IMR-90 (cell line): ENCODE results near the gene TEX48. TPM values are rescaled to one million over a fixed set of nuclear protein-coding genes. Genes with fewer than 3 reads are reported as not detected.

Experiments
- ATAC-seq: fragments of 200-7000 bp; cut with Tn5 transposase; 2 replicates; pipeline ENCODE4 v1.9.1; 2020; ENCODE audit warnings: low read depth, mild to moderate bottlenecking, moderate library complexity
- BruUV-seq: library from RNA; stranded (reverse); fragments of 400-500 nt; replicated peaks from 2 replicates; lab custom pipeline; 2021; lab: Mats Ljungman, UMichigan
- CTCF ChIA-PET: fragments of 300-600 bp; formaldehyde crosslinking; extraction: SDS; loops from one replicate; lab custom pipeline; 2021; ENCODE audit warnings: antibody characterized with exemption; lab: Yijun Ruan, JAX
- POLR2A ChIA-PET: fragments of 300-600 bp; sonication (Branson Sonifier 250); formaldehyde crosslinking; loops from one replicate; lab custom pipeline; 2022; ENCODE audit warnings: antibody characterized with exemption; ENCODE audit not compliant: unreplicated experiment; lab: Charles Lee
- DNase-seq: peaks from one replicate; pipeline ENCODE4 v3.0.0; 2013
- H2AFZ ChIP-seq: replicated peaks from 2 replicates; pipeline ENCODE3; 2013; ENCODE audit warnings: low read length, mild to moderate bottlenecking; ENCODE audit not compliant: poor library complexity
- H2AK5ac ChIP-seq: 2 replicates; pipeline ENCODE4 v1.6.1; 2013; ENCODE audit warnings: low read depth, low read length, inconsistent platforms
- H2AK9ac ChIP-seq: replicated peaks from 2 replicates; pipeline ENCODE3; 2013; ENCODE audit warnings: mild to moderate bottlenecking, low read depth, low read length, moderate library complexity; ENCODE audit not compliant: poor library complexity
- H2BK120ac ChIP-seq: 2 replicates; pipeline ENCODE4 v1.6.1; 2013; ENCODE audit warnings: low read depth, low read length, inconsistent platforms
- H2BK15ac ChIP-seq: 3 replicates; pipeline ENCODE4 v1.6.1; 2013; ENCODE audit warnings: low read depth, low read length, inconsistent platforms
- H2BK20ac ChIP-seq: 2 replicates; pipeline ENCODE4 v1.6.1; 2013; ENCODE audit warnings: low read depth, mild to moderate bottlenecking, inconsistent platforms, low read length, moderate library complexity
- H2BK5ac ChIP-seq: 2 replicates; pipeline ENCODE4 v1.6.1; 2013; ENCODE audit warnings: mild to moderate bottlenecking, low read depth, low read length, inconsistent platforms; ENCODE audit not compliant: poor library complexity, severe bottlenecking
- H3K14ac ChIP-seq: replicated peaks from 2 replicates; pipeline ENCODE4 v1.6.1; 2013; ENCODE audit warnings: low read depth, low read length, inconsistent platforms
- H3K18ac ChIP-seq: 2 replicates; pipeline ENCODE4 v1.6.1; 2013; ENCODE audit warnings: low read depth, low read length, control low read depth
- H3K23ac ChIP-seq: 2 replicates; pipeline ENCODE4 v1.6.1; 2013; ENCODE audit warnings: low read depth, low read length, inconsistent platforms
- H3K27ac ChIP-seq: 2 replicates; pipeline ENCODE4 v1.5.1; 2013; ENCODE audit warnings: mild to moderate bottlenecking, control low read depth, low read length; ENCODE audit not compliant: insufficient read depth
- H3K27me3 ChIP-seq: 2 replicates; pipeline ENCODE4 v1.6.1; 2013; ENCODE audit warnings: low read length; ENCODE audit not compliant: control insufficient read depth, insufficient read depth
- H3K36me3 ChIP-seq: 2 replicates; pipeline ENCODE4 v1.6.1; 2013; ENCODE audit warnings: low read length, mixed read lengths; ENCODE audit not compliant: control insufficient read depth, insufficient read depth
- H3K4ac ChIP-seq: 2 replicates; pipeline ENCODE4 v1.6.1; 2013; ENCODE audit warnings: low read depth, low read length, inconsistent platforms
- H3K4me1 ChIP-seq: 2 replicates; pipeline ENCODE4 v1.6.1; 2013; ENCODE audit warnings: low read length, mixed read lengths; ENCODE audit not compliant: control insufficient read depth, insufficient read depth
- H3K4me2 ChIP-seq: 2 replicates; pipeline ENCODE4 v1.6.1; 2013; ENCODE audit warnings: low read depth, mild to moderate bottlenecking, control low read depth, low read length, moderate library complexity
- H3K4me3 ChIP-seq: 2 replicates; pipeline ENCODE4 v1.5.1; 2013; ENCODE audit warnings: low read depth, mild to moderate bottlenecking, control low read depth, low read length, moderate library complexity; ENCODE audit not compliant: insufficient read depth
- H3K56ac ChIP-seq: 2 replicates; pipeline ENCODE4 v1.6.1; 2013; ENCODE audit warnings: low read length, inconsistent platforms; ENCODE audit not compliant: insufficient read depth; ENCODE audit errors: extremely low read depth
- H3K79me1 ChIP-seq, 2 experiments: 2 replicates each; pipeline ENCODE4 v1.6.1; 2013; ENCODE audit warnings: low read length in 2 of 2, inconsistent platforms in 1 of 2, low read depth in 1 of 2
- H3K9ac ChIP-seq: 2 replicates; pipeline ENCODE4 v1.6.1; 2013; ENCODE audit warnings: low read depth, low read length, control low read depth
- H3K9me1 ChIP-seq: 2 replicates; pipeline ENCODE4 v1.6.1; 2013; ENCODE audit warnings: low read length, inconsistent platforms; ENCODE audit not compliant: insufficient read depth
- H3K9me3 ChIP-seq: 2 replicates; pipeline ENCODE4 v1.6.1; 2013; ENCODE audit warnings: low read length; ENCODE audit not compliant: control insufficient read depth, insufficient read depth
- H4K20me1 ChIP-seq: 2 replicates; pipeline ENCODE4 v1.6.1; 2013; ENCODE audit warnings: low read length, inconsistent platforms; ENCODE audit not compliant: insufficient read depth
- H4K5ac ChIP-seq: 2 replicates; pipeline ENCODE4 v1.6.1; 2013; ENCODE audit warnings: mild to moderate bottlenecking, low read depth, low read length, control low read depth
- H4K8ac ChIP-seq, 2 experiments: 2 replicates each; pipeline ENCODE4 v1.6.1; 2013; ENCODE audit warnings: low read depth in 2 of 2, low read length in 2 of 2, control low read depth in 1 of 2, inconsistent platforms in 1 of 2
- H4K91ac ChIP-seq: 2 replicates; pipeline ENCODE4 v1.6.1; 2013; ENCODE audit warnings: low read depth, low read length, inconsistent platforms; ENCODE audit not compliant: insufficient read depth
- CHD1 ChIP-seq: IDR thresholded peaks from 2 replicates; pipeline ENCODE4 v1.6.1; 2012; ENCODE audit warnings: low read depth, low read length, improper control_type of control experiment
- MAFK ChIP-seq: IDR thresholded peaks from 2 replicates; pipeline ENCODE4 v1.6.1; 2012; ENCODE audit warnings: low read depth, low read length, improper control_type of control experiment
- SMC3 ChIP-seq: fragments of 150-350 bp; IDR thresholded peaks from 2 replicates; pipeline ENCODE4 v1.6.1; 2016; ENCODE audit warnings: low read depth, mild to moderate bottlenecking, antibody characterized with exemption, low read length, moderate library complexity
- WGBS, 2 experiments: methylation state at CpG; one replicate each; pipeline versions ENCODE4 v1.1.5 to v1.1.7; 2013; ENCODE audit warnings: missing lambda C conversion rate in 2 of 2; ENCODE audit not compliant: insufficient read length in 1 of 2; ENCODE audit errors: extremely low coverage in 2 of 2; 5-methylcytosine and 5-hydroxymethylcytosine counted together
- dilution Hi-C: fragments of 300-500 bp; cut with HindIII; formaldehyde crosslinking; loops from one replicate; pipeline ENCODE4 v1.14.3; 2018; ENCODE audit warnings: low sequenced_read_pairs; ENCODE audit not compliant: unreplicated experiment
- in situ Hi-C: fragments of 300-500 bp; cut with MboI; formaldehyde crosslinking; loops from 3 replicates; pipeline ENCODE4 v1.14.3; 2019; ENCODE audit warnings: low sequenced_read_pairs, inconsistent platforms, mixed read lengths
- intact Hi-C: fragments of 100-400 bp; cut with micrococcal nuclease; formaldehyde crosslinking; loops from 2 replicates; pipeline ENCODE4 v1.10.0; 2022
- polyA plus RNA-seq, 3 experiments: library from polyadenylated mRNA; depleted of rRNA; stranded (reverse); fragments of >200 nt; gene quantifications; 2 replicates each; pipeline ENCODE4 v1.2.3, GENCODE V29; 2012; ENCODE audit warnings: low replicate concordance in 1 of 3
- total RNA-seq: library from RNA; depleted of rRNA; stranded (reverse); fragments of >200 nt; gene quantifications from 2 replicates; pipeline ENCODE4 v1.2.3, GENCODE V29; 2012
- TF ChIP-seq, protein P1 (sequence below): fragments of 150-350 bp; IDR thresholded peaks from 2 replicates; pipeline ENCODE4 v1.6.1; 2016; ENCODE audit warnings: low read depth, mild to moderate bottlenecking, low read length, moderate library complexity, borderline replicate concordance

TEX48 gene
- total and polyA plus RNA-seq, 2 of the 4 experiments (the other 2 are of a cell fraction) = not detected

DNA sequence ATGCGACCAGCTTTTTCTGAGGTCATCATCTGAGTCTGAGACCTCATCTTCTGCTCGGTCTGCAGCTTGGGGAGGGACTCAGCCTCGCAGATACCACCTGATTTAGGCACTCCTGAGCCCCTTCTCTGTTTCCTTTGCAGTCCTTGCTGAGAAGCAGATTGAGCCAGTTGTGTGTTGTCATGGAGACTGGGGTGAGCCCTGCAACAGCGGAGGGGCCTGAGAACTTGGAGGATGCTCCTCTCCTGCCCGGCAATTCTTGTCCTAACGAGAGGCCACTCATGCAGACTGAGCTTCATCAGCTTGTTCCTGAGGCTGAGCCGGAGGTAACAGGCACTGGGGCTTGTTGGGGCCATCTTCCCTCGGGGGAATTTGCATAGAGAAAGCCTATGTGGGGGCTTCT lies 43.6 kb downstream of the TEX48 start:
- no peak overlapping the region for H2BK20ac ChIP-seq
- H3K4me3 ChIP-seq = no peak overlapping the region
- no peaks in the 10 kb centered on the region for H3K79me1 ChIP-seq
- peaks cover 23% of the 10 kb centered on the region for H3K36me3 ChIP-seq
- no peak for TF ChIP-seq MAFK
- TF ChIP-seq SMC3 = no peak
- TF ChIP-seq, protein P1, sequence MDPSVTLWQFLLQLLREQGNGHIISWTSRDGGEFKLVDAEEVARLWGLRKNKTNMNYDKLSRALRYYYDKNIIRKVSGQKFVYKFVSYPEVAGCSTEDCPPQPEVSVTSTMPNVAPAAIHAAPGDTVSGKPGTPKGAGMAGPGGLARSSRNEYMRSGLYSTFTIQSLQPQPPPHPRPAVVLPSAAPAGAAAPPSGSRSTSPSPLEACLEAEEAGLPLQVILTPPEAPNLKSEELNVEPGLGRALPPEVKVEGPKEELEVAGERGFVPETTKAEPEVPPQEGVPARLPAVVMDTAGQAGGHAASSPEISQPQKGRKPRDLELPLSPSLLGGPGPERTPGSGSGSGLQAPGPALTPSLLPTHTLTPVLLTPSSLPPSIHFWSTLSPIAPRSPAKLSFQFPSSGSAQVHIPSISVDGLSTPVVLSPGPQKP = no peak
- TF ChIP-seq CHD1 = no peak
- H3K23ac ChIP-seq = no peak overlapping the region
- in situ Hi-C loops = no loop called here
- H2AFZ ChIP-seq = no peak overlapping the region
- H3K4me1 ChIP-seq = no peaks in the 10 kb centered on the region
- H4K20me1 ChIP-seq = no peaks in the 10 kb centered on the region
- H4K8ac ChIP-seq = no peak overlapping the region
- H2BK120ac ChIP-seq = no peak overlapping the region
- intact Hi-C loops = no loop called here
- no peak overlapping the region for H2BK15ac ChIP-seq
- no peak for ATAC-seq
- 77% methylated on average over 2 of the region's 8 CpGs; no CpG with 5 or more reads in 1 of the 2 experiments for WGBS, 2 experiments
- H3K4me2 ChIP-seq = no peak overlapping the region
- no peaks in the 10 kb centered on the region for H3K27me3 ChIP-seq
- H3K4ac ChIP-seq = no peak overlapping the region
- H2AK5ac ChIP-seq = no peak overlapping the region
- no TSS peak for BruUV-seq
- POLR2A ChIA-PET = no interaction called here
- no peak overlapping the region for H3K9ac ChIP-seq
- dilution Hi-C loops = no loop called here
- no peak overlapping the region for H3K56ac ChIP-seq
- H4K91ac ChIP-seq = no peak overlapping the region
- CTCF ChIA-PET = interaction anchor here (1.4 kb wide), 1 partner anchor 15 kb away, joined by 4 read pairs; no protein-coding TSS in a partner anchor
- H2AK9ac ChIP-seq = no peak overlapping the region
- no peak overlapping the region for H3K18ac ChIP-seq
- no peaks in the 10 kb centered on the region for H3K9me3 ChIP-seq
- H3K27ac ChIP-seq = no peak overlapping the region
- no peak overlapping the region for H4K5ac ChIP-seq
- H3K9me1 ChIP-seq = peaks cover 4% of the 10 kb centered on the region; the same call in 1 of the 2 replicates
- no peak overlapping the region for H2BK5ac ChIP-seq
- H3K14ac ChIP-seq = no peak overlapping the region
- DNase-seq = no peak
